GM18867 (cell line): Measurements from ENCODE around the gene PSMB9.
"Not testable (repeated sequence)": the region's sequence is repeated elsewhere in the genome, so short reads cannot be mapped to it uniquely, and the experiment has no call there.

Experiments
- ATAC-seq: cut with Tn5 transposase; IDR thresholded peaks from one replicate; pipeline ENCODE4 v1.9.1; 2021; ENCODE audit warnings: mild to moderate bottlenecking, moderate library complexity; ENCODE audit not compliant: unreplicated experiment

The PSMB9 gene

DNA sequence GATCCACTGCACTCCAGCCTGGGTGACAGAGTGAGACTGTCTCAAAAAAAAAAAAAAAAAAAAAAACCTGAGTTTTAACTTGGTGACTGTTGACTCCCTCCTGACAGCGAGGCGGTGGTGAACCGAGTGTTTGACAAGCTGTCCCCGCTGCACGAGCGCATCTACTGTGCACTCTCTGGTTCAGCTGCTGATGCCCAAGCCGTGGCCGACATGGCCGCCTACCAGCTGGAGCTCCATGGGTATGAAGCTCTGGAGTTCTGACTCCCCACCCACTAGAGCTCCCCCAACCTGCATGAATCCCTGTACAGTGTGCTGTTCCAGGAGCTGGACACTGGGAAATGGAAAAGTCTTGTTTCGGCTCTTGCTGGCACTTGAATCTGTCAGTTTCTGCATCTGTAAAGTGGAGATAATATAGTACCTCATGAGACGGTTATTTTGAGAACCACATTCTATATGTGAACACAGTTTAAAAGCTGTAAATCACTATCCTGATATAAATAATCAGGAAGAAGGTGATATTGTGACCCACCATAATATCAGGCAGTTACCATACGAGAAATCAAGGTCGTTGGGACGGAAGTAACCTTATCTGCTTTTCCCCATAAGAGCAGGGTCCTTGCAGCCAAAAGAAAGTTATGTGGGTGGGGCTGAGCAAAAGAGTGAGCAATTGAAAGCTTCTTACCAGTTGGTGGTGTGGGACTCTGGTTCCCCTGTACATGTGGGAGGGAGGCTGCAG, 3.3 kb downstream of the PSMB9 start:
- no peak for ATAC-seq

GRCh38 chr6:32858194-32858593, 4.2 kb downstream of the PSMB9 start:
- no peak for ATAC-seq

DNA sequence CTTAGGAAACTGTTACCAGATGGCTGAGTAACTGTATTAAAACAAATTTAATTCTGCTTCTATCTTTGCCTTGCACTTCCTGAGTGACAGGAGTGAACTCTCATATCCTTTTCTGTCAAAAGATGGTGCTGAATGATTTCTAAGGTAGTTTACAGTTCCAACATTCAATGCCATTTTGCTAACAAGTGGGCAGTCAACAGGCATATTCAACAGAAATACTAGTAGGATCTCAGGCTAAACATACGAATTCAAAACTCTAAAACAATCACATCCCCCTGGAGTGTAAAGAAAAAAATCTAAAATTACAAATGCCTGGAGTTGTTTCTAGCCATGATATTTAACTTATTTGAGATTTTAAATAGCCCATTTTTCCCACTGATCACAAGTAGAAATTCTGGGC, 6.7 kb downstream of the PSMB9 start:
- no peak for ATAC-seq

GRCh38 chr6:32862725-32863124, 8.7 kb downstream of the PSMB9 start:
- ATAC-seq = no peak

GRCh38 chr6:32865724-32866443, 11.9 kb downstream of the PSMB9 start:
- no peak for ATAC-seq

DNA sequence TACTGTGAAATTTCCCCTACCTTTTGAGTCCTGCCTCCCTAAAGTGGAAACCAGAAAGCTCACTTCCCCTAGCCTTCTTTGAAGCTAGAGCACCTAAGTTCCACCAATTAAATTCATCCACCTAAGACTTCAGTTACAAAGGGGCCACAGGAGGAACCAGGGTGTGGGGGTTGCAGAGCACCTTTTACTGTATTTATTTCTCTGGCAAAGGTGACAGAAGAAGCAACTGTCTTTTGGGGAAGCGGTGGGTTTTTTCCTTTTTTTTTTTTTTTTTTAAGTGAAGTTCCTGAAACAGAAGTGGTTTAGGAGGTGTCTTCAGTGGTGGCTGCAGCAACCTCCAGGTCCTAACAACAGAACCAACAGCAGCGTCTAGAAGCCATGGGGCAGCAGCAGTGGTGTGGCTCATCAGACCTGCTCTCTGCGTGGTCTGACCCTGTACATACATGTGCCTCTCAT, 13.1 kb downstream of the PSMB9 start:
- no peak for ATAC-seq

GRCh38 chr6:32867554-32868256, 13.7 kb downstream of the PSMB9 start:
- ATAC-seq = no peak

DNA sequence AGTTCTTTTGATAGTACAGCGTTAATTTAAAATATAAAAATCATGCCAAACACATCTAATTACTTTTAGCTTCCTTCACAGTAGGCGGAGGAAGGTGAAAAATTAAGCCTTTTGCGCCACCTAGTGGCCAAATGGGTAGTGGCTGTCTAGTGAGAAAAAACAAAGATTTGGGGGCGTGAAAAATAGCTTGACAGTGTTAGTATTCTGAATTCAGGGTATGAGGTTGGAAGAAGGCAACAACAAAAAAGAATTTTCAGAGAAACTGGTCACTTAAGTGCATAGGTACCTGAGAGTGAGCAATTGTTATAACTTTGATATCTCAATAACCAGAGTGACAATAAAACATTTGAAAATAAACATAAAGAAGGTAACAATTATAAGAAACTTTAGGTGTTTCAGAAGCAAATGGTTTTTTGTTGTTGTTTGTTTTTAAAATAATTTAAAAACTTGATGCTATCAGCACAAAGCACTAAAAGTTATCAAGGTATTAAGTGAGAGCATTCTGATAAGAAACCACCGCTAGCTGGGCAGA, 14.3 kb downstream of the PSMB9 start:
- ATAC-seq = no peak

- not testable (repeated sequence) for ATAC-seq
These were observed 20.0 kb downstream of the PSMB9 start for GRCh38 chr6:32873947-32874346.

DNA sequence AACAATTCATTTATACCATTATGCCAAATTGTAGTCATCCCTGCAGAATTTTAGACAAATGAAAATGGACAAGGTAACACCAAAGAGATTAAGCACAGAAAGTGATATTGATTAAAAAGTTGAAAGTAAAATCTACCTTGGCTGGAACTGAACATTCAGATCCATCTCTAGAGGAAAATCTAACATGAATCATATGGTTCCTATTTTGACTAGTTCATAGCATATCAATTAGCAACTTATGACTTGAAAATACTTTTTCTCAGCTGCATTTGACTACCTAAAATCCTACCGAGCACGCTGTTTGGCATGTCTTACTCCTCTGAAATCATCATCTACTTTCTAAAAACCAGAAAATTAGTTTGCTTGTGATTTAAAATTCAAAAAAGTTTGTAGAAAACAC, 22.6 kb downstream of the PSMB9 start:
- no peak for ATAC-seq

- no peak for ATAC-seq
These were observed 25.7 kb downstream of the PSMB9 start for GRCh38 chr6:32879691-32880090.

- not testable (repeated sequence) for ATAC-seq
These were observed 27.0 kb downstream of the PSMB9 start for GRCh38 chr6:32880962-32881361.

DNA sequence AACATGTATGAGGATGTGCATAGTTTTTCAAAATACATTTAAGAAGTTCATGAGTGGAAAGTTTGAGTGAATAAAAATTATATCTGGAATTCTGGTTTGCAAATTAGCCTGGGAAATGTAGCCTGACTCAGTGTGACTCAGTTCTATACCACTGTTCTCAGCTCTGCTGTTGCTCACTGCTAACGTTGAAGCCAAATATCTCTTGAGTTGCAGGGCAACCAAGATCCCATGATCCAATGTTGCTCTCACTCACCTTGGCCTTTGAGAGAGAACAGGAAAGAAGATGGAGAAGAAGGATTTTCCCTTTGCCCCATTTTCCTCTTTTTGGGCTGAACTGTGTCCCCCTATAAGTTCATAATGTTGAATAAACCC, 28.9 kb downstream of the PSMB9 start:
- no peak for ATAC-seq

- no peak for ATAC-seq
These were observed 29.8 kb downstream of the PSMB9 start for GRCh38 chr6:32883789-32884188.

DNA sequence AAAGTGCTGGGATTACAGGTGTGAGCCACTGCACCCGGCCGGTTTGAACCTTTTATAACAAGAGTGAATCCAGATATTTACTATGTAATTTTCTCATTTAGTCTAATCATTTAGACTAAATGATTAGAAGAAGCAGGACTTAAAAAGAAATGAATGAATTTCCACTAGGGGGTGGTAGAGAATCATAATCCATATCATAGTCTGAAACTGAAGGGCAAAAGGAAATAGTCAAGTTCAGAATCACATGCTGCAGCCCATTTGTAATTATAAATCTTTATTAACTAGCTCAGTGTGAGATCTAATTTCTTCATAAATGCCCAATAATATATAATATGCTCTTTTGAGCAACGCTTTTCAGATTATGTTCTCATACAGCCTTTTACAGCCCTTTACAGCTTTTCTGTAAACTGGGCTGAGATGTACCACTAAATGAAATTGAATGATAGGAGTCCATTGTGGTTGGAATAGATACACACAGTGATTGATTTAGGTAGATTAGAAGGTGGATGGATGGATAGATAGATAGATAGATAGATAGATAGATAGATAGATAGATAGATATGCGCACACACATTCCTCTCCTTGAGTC, 31.8 kb downstream of the PSMB9 start:
- ATAC-seq = no peak

GRCh38 chr6:32886681-32887383, 32.8 kb downstream of the PSMB9 start:
- no peak for ATAC-seq

DNA sequence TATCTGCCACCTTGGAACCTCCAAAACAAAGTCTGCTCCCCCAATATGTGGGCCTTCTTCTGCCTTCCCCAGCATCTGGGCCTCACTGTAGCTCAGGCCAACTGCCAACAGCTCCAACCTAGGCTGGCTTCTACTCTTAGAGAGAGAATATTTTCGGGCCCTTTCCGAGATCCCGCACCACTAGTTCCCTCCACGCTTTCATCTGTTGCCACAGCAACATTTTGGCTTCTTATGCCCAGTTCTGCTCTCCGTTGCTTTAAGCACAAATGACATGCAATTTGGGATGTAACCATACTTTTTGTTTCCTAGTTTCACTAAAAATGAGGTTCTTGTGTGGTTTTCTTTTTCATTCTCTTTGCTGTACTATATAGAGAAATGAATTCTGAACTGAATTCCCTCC, 33.6 kb downstream of the PSMB9 start:
- no peak for ATAC-seq

GRCh38 chr6:32888576-32888975, 34.6 kb downstream of the PSMB9 start:
- ATAC-seq = no peak

GRCh38 chr6:32889533-32889932, 35.5 kb downstream of the PSMB9 start:
- no peak for ATAC-seq

GRCh38 chr6:32890831-32891230, 36.8 kb downstream of the PSMB9 start:
- ATAC-seq = no peak
